Astrocyte (in vitro differentiated cells and primary cell): ENCODE measurements around the gene DAZAP1. TPM values are rescaled to one million over a fixed set of nuclear protein-coding genes. Genes with fewer than 3 reads are reported as not detected.

Experiments used
- DNase-seq: peaks from one replicate; pipeline ENCODE4 v3.0.0-alpha.2; 2010; ENCODE audit warnings: low read depth
- FAIRE-seq: peaks from 2 replicates; lab custom pipeline; 2011; peaks lifted over from hg19 to GRCh38; lab: Jason Lieb, UNC
- H2AFZ ChIP-seq: 2 replicates; pipeline ENCODE4 v1.6.0; 2012; ENCODE audit warnings: low read depth, low read length, inconsistent platforms
- H3K27ac ChIP-seq: 2 replicates; pipeline ENCODE4 v1.5.1; 2011; ENCODE audit warnings: low read depth, low read length, inconsistent platforms
- H3K27me3 ChIP-seq: 2 replicates; pipeline ENCODE4 v1.6.0; 2011; ENCODE audit warnings: low read length, inconsistent platforms; ENCODE audit not compliant: insufficient read depth
- H3K36me3 ChIP-seq: 2 replicates; pipeline ENCODE4 v1.5.1; 2011; ENCODE audit warnings: low read length, inconsistent platforms; ENCODE audit not compliant: insufficient read depth
- H3K4me1 ChIP-seq: 2 replicates; pipeline ENCODE4 v1.5.1; 2011; ENCODE audit warnings: low read length, inconsistent platforms; ENCODE audit not compliant: insufficient read depth
- H3K4me2 ChIP-seq: 2 replicates; pipeline ENCODE4 v1.6.0; 2012; ENCODE audit warnings: low read length, inconsistent platforms
- H3K4me3 ChIP-seq: 2 replicates; pipeline ENCODE4 v1.5.1; 2011; ENCODE audit warnings: low read depth, mild to moderate bottlenecking, low read length, inconsistent platforms; ENCODE audit not compliant: insufficient read depth
- H3K79me2 ChIP-seq: 2 replicates; pipeline ENCODE4 v1.6.0; 2012; ENCODE audit warnings: mild to moderate bottlenecking, low read length, inconsistent platforms; ENCODE audit not compliant: insufficient read depth
- H3K9ac ChIP-seq: 2 replicates; pipeline ENCODE4 v1.6.0; 2012; ENCODE audit warnings: mild to moderate bottlenecking, low read length, inconsistent platforms
- H3K9me3 ChIP-seq: 2 replicates; pipeline ENCODE4 v1.5.1; 2012; ENCODE audit warnings: low read depth, mild to moderate bottlenecking, low read length, inconsistent platforms; ENCODE audit not compliant: insufficient read depth
- H4K20me1 ChIP-seq: 2 replicates; pipeline ENCODE4 v1.6.0; 2012; ENCODE audit warnings: low read length, inconsistent platforms; ENCODE audit not compliant: insufficient read depth
- H3K27ac Mint-ChIP-seq: one replicate; pipeline ENCODE4 v1.8.0; 2021; ENCODE audit warnings: mild to moderate bottlenecking, mixed read lengths; ENCODE audit not compliant: unreplicated experiment
- H3K27me3 Mint-ChIP-seq: one replicate; pipeline ENCODE4 v1.8.0; 2021; ENCODE audit warnings: low read depth, mixed read lengths; ENCODE audit not compliant: unreplicated experiment
- H3K36me3 Mint-ChIP-seq: one replicate; pipeline ENCODE4 v1.8.0; 2021; ENCODE audit warnings: low read depth, mixed read lengths; ENCODE audit not compliant: unreplicated experiment
- H3K4me1 Mint-ChIP-seq: one replicate; pipeline ENCODE4 v1.8.0; 2021; ENCODE audit warnings: low read depth, mixed read lengths; ENCODE audit not compliant: unreplicated experiment
- H3K4me3 Mint-ChIP-seq: one replicate; pipeline ENCODE4 v1.8.0; 2021; ENCODE audit warnings: mild to moderate bottlenecking, moderate library complexity, mixed read lengths; ENCODE audit not compliant: unreplicated experiment
- H3K9me3 Mint-ChIP-seq: one replicate; pipeline ENCODE4 v1.8.0; 2021; ENCODE audit warnings: mild to moderate bottlenecking, mixed read lengths; ENCODE audit not compliant: unreplicated experiment
- EZH2 ChIP-seq: IDR thresholded peaks from 2 replicates; pipeline ENCODE4 v1.6.1; 2012; ENCODE audit warnings: mild to moderate bottlenecking, low read length, inconsistent platforms; ENCODE audit not compliant: insufficient read depth
- total RNA-seq: library from RNA; stranded (reverse); gene quantifications from 2 replicates; pipeline ENCODE4 v1.2.1, GENCODE V29; 2021
- TF ChIP-seq, protein P1 (sequence below): IDR thresholded peaks from 2 replicates; pipeline ENCODE4 v1.5.1; 2011; ENCODE audit warnings: low read depth, mild to moderate bottlenecking, inconsistent platforms, low read length, moderate library complexity; ENCODE audit not compliant: insufficient read depth

DAZAP1 gene
- total RNA-seq, 1 donor from 2014 or later: 108 TPM

DNA sequence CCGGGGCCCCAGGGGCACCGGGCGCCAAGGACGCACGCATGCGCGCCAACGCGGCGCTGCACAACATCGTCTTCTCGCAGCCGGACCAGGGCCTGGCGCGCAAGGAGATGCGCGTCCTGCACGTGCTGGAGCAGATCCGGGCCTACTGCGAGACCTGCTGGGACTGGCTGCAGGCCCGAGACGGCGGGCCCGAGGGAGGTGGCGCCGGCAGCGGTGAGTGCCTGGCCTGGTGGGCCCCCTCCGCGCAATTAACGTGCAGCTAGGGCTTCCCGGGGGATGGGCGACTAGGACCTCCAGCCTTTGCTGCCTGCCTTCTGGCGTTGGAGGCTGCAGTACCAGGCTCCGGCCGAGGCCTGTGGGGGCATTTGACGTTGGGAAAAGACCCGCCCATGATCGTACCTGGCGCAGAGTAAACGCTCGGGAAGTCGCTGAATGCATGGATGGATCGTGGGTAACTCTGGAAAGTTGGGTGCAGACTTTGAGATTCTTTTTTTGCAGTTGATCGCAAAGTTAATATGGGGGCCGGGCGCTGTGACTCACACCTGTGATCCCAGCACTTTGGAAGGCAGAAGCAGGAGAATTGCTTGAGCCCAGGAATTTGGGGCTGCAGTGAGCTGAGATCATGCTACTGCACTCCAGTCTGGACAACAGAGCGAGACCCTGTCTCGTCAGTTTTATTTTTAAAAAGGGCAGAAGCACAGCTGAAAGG, 49.8 kb downstream of the DAZAP1 start:
- H4K20me1 ChIP-seq: peaks cover 9% of the 10 kb centered on the region
- H3K9ac ChIP-seq: no peak overlapping the region
- peaks cover 9% of the 10 kb centered on the region for H3K36me3 Mint-ChIP-seq
- H3K9me3 Mint-ChIP-seq: no peaks in the 10 kb centered on the region
- H3K27ac ChIP-seq: no peak overlapping the region
- no peak for DNase-seq
- H3K36me3 ChIP-seq: no peaks in the 10 kb centered on the region
- H3K9me3 ChIP-seq: no peaks in the 10 kb centered on the region
- H3K27me3 ChIP-seq: peaks cover 14% of the 10 kb centered on the region
- H2AFZ ChIP-seq: no peak overlapping the region
- H3K79me2 ChIP-seq: no peaks in the 10 kb centered on the region
- TF ChIP-seq EZH2: no peak
- TF ChIP-seq, protein P1, sequence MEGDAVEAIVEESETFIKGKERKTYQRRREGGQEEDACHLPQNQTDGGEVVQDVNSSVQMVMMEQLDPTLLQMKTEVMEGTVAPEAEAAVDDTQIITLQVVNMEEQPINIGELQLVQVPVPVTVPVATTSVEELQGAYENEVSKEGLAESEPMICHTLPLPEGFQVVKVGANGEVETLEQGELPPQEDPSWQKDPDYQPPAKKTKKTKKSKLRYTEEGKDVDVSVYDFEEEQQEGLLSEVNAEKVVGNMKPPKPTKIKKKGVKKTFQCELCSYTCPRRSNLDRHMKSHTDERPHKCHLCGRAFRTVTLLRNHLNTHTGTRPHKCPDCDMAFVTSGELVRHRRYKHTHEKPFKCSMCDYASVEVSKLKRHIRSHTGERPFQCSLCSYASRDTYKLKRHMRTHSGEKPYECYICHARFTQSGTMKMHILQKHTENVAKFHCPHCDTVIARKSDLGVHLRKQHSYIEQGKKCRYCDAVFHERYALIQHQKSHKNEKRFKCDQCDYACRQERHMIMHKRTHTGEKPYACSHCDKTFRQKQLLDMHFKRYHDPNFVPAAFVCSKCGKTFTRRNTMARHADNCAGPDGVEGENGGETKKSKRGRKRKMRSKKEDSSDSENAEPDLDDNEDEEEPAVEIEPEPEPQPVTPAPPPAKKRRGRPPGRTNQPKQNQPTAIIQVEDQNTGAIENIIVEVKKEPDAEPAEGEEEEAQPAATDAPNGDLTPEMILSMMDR: no peak
- no peaks in the 10 kb centered on the region for H3K4me1 Mint-ChIP-seq
- no peak overlapping the region for H3K4me3 Mint-ChIP-seq
- H3K27me3 Mint-ChIP-seq: peaks cover 21% of the 10 kb centered on the region
- H3K4me1 ChIP-seq: no peaks in the 10 kb centered on the region
- no peak for FAIRE-seq
- H3K27ac Mint-ChIP-seq: no peak overlapping the region
- no peak overlapping the region for H3K4me2 ChIP-seq
- H3K4me3 ChIP-seq: no peak overlapping the region

DNA sequence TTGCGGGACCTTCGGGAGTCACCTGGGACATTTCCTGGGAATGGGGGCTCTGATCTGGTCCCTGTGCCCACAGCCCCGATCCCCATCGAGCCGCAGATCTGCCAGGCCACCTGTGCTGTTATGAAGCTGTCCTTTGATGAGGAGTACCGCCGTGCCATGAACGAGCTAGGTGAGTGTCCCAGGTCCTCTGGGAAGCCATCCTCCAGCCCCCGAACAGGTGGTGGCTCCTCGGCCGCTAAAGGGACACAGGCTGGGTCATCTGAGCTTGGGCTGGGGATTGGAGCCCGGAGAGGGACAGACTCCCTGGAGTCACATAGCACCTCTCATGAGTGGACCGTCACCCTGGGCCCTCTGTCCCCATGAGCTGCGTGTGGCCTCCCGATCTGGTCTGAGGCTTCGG, 50.5 kb downstream of the DAZAP1 start:
- Histone ChIP-seq H3K9ac (no peak overlapping the region), H3K9me3 (no peaks in the 10 kb centered on the region), H3K36me3 (no peaks in the 10 kb centered on the region), H3K4me2 (no peak overlapping the region), H3K4me3 (no peak overlapping the region), H4K20me1 (peaks cover 2% of the 10 kb centered on the region), H3K27me3 (peaks cover 7% of the 10 kb centered on the region), H3K27ac (no peak overlapping the region), H3K79me2 (no peaks in the 10 kb centered on the region), H2AFZ (no peak overlapping the region), H3K4me1 (no peaks in the 10 kb centered on the region)
- Mint-ChIP-seq H3K27me3 (peaks cover 18% of the 10 kb centered on the region), H3K27ac (no peak overlapping the region), H3K4me1 (no peaks in the 10 kb centered on the region), H3K9me3 (no peaks in the 10 kb centered on the region), H3K36me3 (peaks cover 9% of the 10 kb centered on the region), H3K4me3 (no peak overlapping the region)
- DNase-seq (no peak), FAIRE-seq (no peak)
- TF ChIP-seq, protein P1: no peak
- no peak for TF ChIP-seq EZH2

DNA sequence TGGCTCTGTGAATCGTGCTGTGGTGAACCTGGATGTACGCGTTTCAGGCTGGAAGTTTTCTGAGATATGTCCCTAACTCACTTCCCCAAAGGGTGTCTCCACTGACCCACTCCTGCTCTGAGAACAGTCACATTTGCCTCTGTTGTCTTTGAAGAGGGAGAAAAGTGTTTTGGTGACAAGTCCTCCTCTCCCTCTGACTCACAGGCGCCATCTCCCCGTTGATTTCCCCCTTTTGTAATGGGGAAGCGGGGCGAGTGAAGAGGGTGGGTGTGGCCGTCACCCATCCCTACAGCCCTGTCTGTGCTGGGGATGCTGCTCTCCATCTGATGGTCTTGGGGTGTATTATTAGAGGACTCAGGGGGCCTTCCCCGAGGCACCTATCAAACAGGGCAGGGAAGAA, 52.1 kb downstream of the DAZAP1 start:
- H3K36me3 Mint-ChIP-seq: peaks cover 9% of the 10 kb centered on the region
- H3K4me1 ChIP-seq: no peaks in the 10 kb centered on the region
- no peak overlapping the region for H3K4me3 Mint-ChIP-seq
- no peaks in the 10 kb centered on the region for H3K9me3 Mint-ChIP-seq
- no peaks in the 10 kb centered on the region for H3K4me1 Mint-ChIP-seq
- H4K20me1 ChIP-seq: no peaks in the 10 kb centered on the region
- H3K27me3 Mint-ChIP-seq: peaks cover 16% of the 10 kb centered on the region
- no peak overlapping the region for H3K27ac Mint-ChIP-seq
- H3K79me2 ChIP-seq: no peaks in the 10 kb centered on the region
- no peak for FAIRE-seq
- no peak overlapping the region for H2AFZ ChIP-seq
- no peak overlapping the region for H3K27ac ChIP-seq
- H3K27me3 ChIP-seq: peaks cover 2% of the 10 kb centered on the region
- TF ChIP-seq, protein P1: no peak
- no peak for TF ChIP-seq EZH2
- no peaks in the 10 kb centered on the region for H3K9me3 ChIP-seq
- no peak overlapping the region for H3K4me3 ChIP-seq
- H3K4me2 ChIP-seq: no peak overlapping the region
- H3K36me3 ChIP-seq: no peaks in the 10 kb centered on the region
- H3K9ac ChIP-seq: no peak overlapping the region
- DNase-seq: no peak
